CD4-positive, alpha-beta T cell treated with Interferon gamma for 1 hour (primary cell): Measurements from ENCODE around the gene PER1.
"Not testable (repeated sequence)": the region's sequence is repeated elsewhere in the genome, so short reads cannot be mapped to it uniquely, and the experiment has no call there.

ENCODE experiments used
- DNase-seq: peaks from one replicate; pipeline ENCODE4 v3.0.0-alpha.2; 2020

PER1 gene

GRCh38 chr17:8118769-8119580 is 33.2 kb downstream of the PER1 start:
- DNase-seq = peak; percentile 83

DNA sequence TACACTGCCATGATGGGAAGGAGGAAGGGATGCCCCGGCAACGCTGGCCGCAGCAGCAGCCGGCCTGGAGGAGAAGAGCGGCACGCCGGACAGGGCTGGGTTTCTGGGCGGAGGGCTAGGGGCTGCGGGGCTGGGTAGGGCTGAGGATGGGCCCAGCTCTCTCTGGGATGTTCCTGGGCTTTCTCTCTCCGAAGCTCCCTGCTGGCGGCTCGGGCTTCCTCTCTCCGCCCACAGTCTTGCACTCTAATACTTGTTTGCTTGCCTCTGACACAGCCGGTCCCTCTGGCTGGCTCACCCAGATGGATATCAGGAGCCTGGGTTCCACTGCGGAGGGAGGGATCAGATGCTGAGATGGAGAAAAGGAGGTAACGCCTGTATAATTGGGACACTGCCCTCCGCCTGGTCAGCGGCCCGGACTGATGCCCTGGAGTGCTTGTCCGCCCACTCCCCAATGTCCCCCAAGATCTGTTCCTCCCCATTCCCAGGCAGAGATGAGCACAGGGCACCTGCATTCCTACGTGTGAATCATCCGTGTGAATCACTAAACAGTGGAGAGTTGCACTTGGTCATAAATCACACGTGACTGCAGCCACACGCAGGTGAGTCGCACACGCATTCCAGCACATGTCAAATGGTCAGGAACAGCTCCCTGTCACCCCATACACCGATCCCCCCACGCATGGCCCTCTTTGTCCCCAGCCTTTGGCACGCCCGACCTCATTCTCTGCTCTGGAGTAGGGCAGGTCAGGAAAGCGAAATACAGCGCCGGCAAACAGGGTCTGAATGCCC is 34.0 kb downstream of the PER1 start, which contains the start of gene ALOXE3:
ALOXE3 (minus strand) TSS at position 535 of the 789 bp plus-strand sequence; CDS start at position 11, 524 bp downstream.
- DNase-seq = no peak

- DNase-seq = no peak
Observed at GRCh38 chr17:8117367-8117979, 34.7 kb downstream of the PER1 start.

DNA sequence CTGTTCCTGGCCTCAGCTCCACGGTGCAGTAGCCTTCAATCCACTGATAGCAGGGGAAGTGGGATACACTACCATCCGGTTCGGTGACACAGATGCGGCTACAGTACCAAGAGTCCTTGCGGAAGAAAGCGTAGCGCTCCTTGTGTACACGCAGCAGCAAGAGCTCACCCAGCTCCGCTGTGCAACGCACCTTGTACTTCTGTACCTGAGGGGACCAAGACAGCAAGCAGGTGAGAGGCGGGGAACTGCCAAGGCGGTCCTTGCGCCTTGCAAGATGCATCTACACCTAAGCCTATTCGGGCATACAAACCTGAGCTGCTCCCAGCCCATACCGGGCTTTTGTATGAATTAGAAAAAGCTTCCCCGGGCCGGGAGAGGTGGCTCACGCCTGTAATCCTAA is 35.4 kb downstream of the PER1 start:
- DNase-seq = no peak

GRCh38 chr17:8110907-8111306 is 41.3 kb downstream of the PER1 start:
- no peak for DNase-seq

DNA sequence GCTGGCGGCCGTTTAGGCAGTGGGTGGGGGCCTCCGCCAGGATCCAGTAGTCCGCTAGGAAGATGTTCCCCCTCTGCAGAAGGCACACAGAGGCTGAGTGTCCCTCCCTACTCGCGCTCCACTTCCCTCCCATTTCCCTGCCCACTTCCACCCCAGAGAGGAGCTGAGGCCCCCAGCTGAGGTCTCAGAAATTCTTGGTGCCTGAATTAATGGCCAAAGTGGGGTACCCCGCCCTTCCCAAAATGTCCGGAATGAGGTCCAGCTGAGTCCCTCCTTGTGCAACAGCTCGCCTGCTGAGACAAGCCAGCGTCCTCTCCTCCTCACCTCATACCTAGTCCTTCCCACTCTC is 41.8 kb downstream of the PER1 start:
- DNase-seq = no peak

DNA sequence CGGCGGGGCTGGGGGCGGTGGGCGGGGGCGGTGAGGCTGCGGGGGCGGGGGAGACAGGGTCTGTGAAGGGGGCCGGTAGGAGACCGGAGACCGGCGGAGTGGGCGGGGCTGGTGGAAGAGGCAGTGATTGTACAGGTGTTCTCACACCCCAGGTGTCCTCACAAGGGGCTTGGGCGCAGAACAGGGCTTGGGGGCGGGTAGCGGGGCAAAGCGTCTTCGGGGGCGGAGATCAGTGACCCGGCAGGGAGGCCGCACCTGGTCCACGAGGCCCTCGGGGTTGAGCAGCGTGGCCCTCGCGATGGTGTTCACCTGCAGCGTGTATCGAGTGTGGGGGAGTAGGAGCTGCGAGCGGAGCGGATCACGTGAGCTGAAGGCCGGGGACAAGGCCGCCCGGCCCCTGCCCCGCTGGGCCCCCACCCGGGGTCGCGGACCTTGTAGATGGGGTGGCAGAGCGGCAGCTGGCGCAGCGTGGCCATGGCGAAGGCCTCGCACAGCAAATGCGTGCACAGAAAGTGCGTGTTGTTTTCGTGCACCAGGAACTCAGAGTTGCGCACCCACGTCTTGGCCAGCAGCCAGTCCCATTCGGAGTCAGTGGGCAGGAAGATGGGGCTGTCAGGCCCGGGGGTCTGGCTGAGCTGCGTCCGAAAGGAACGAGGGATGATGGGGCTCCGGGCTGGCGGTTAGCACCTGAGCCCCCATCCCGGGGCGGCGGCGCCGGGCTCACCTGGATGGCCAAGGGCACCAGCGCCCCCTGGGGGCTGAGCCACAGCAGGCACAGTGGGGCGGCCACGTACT is 42.3 kb downstream of the PER1 start:
- peak; percentile 76 for DNase-seq

DNA sequence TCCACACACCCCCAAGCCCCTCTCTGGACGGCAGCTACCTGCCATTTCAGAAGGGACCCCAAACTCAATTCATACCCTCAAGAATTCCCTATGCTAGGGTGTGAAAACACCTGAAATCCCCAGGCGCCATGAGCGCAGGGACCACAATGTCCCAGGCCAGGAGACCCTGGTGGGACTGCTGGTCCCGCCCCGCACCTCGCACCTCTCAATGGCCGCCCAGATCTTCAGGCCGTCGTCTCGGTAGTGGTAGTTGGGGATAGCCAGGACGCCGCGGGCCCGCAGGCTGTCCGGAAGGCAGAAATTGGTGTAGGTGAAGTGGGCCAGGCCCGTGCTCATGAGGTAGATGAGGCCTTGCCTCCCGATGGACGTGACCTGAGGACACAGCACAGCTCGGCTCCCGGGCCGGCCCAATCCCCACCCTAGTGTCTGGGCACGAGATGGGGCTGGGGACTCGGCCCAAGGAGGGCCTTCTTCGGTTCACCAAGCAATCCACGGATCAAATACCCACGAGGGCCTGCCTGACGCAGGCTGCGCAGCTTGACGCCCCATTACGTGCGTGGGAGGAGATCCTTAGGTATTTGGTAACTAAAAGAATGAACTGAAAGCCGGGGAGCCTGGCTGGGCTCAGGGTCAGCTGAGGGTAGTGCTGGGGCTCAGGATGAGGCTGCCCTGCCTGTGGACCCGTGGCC is 43.1 kb downstream of the PER1 start:
- no peak for DNase-seq

DNA sequence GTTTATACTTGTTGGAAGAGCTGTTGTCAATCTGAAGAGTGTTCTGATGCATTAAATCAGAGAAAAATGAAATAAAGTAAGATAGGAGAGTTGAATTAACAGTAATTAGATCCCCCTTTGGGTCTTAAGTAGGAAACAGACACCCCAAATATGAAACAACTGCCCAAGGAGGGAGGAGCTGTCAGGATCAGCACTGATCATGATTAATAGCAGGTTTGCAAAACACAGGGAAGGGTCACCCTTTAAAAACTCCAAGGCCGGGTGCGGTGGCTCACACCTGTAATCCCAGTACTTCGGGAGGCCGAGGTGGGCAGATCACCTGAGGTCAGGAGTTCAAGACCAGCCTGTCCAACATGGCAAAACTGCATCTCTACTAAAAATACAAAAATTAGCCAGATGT is 45.2 kb downstream of the PER1 start:
- not testable (repeated sequence) for DNase-seq

GRCh38 chr17:8105957-8106398 is 46.2 kb downstream of the PER1 start:
- no peak for DNase-seq

DNA sequence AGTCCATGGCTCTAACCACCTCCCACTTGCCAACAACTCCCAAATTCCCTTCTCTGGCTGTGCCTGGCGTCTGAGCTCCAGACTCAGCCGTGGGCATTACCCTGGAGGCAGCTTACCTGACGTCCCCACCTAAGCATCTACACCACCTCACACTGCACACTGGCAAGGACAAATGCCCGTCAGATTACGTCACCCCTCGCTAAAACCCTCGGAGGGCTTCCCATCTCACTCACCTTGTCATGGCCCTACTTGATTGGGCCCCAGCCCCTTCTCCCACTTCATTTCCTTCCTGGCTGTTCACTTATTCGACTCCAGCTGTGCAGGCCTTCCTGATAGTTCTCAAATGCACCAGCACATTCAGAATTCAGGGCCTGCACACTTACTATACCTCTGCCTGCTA is 47.3 kb downstream of the PER1 start:
- DNase-seq = no peak

GRCh38 chr17:8103549-8103948 is 48.7 kb downstream of the PER1 start:
- DNase-seq = no peak

DNA sequence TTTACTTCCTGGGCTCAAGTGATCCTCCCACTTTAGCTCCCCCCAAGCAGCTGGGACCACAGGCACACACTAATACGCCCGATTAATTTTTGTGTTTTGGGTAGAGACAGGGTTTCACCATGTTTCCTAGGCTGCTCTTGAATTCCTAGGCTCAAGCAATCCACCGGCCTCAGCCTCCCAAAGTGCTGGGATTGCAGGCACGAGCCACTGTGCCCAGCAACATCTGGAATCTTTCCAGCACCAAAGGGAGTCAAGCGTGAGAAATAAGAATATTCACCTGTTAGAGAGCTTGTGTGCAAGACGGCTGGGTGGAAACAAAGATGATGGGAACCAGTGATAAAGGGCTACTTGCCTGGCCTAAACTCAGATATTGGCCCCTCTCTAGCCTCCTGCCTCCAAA is 50.5 kb downstream of the PER1 start:
- no peak for DNase-seq

- DNase-seq = no peak
Observed at GRCh38 chr17:8100763-8101162, 51.4 kb downstream of the PER1 start.

GRCh38 chr17:8100111-8100510 is 52.1 kb downstream of the PER1 start:
- DNase-seq = no peak

DNA sequence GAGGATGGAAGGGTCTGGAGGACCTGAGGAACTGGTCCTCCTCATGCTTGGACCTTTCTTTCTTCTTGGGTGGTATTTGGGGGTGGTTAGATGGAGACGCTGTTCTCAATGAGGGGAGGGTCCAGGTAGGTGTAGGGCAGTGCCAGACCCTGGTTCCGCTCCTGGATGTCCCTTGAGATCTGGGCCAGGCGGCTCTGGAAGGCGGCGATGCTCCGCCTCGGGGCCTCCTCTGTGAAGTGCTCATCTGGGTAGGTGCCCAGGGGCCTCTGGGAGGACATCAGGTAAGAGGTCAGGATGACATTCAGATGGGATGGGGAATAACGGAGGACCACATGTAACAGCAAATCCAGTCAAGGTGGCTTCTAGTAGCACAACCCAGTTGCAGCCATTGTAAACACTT is 55.7 kb downstream of the PER1 start:
- DNase-seq = no peak

DNA sequence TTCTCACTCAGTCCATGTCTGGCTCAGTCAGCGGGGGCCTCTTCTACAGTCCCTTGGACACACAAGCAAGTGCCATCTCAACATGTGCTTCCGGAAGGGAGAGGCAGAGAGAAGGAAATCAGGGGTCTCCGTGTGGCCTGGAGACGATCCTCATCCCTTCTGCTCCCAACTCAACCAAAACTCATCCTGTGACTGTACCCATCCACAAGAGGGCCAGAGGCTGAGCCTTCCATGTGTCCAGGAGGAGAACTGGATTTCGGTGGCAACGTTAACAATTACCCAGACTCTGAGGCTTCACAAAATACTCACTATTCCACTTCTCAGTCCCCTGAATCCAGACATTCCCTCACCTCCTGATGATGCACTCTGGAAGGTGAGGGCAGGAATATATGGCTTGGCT is 56.8 kb downstream of the PER1 start:
- no peak for DNase-seq

- DNase-seq = peak; percentile 46
Observed at GRCh38 chr17:8091033-8091687, 61.0 kb downstream of the PER1 start.
